B cell (primary cell): ENCODE data around the gene WDR7. TPM values are rescaled to one million over a fixed set of nuclear protein-coding genes. Genes with fewer than 3 reads are reported as not detected.

Experiments
- ATAC-seq: fragments of 200-7000 bp; cut with Tn5 transposase; one replicate; pipeline ENCODE4 v1.10.0; 2021; ENCODE audit warnings: low read depth, mild to moderate bottlenecking, moderate number of reproducible peaks, moderate library complexity
- CTCF ChIA-PET: fragments of 350-600 bp; sonication (Branson Sonifier 250); formaldehyde crosslinking; loops from one replicate; lab custom pipeline; 2021; ENCODE audit warnings: antibody characterized with exemption, inconsistent platforms; lab: Charles Lee
- POLR2A ChIA-PET: fragments of 350-600 bp; sonication (Branson Sonifier 250); formaldehyde crosslinking; loops from one replicate; lab custom pipeline; 2021; ENCODE audit warnings: antibody characterized with exemption; lab: Charles Lee
- DNase-seq: peaks from one replicate; pipeline ENCODE4 v3.0.0; 2013
- H2AFZ ChIP-seq: 2 replicates; pipeline ENCODE4 v1.6.1; 2012; ENCODE audit warnings: mild to moderate bottlenecking, low read depth, low read length; ENCODE audit not compliant: insufficient read depth, poor library complexity, severe bottlenecking
- H3K27ac ChIP-seq, 2 donors: 1 replicate in 1 of 2; 2 replicates in 1 of 2; pipeline ENCODE4 v1.5.1; 2012 to 2013; ENCODE audit warnings: low read length in 2 of 2, mild to moderate bottlenecking in 2 of 2, moderate library complexity in 1 of 2
- H3K27me3 ChIP-seq, 4 experiments: fragments of 200-600 bp in 1 of 4; sonication (generic) in 1 of 4; replicated peaks in 1 of 4; 1 replicate in 2 of 4; 2 replicates in 2 of 4; pipeline versions ENCODE4 v1.6.1 to v1.7.0; 2013 to 2016; ENCODE audit warnings: low read length in 3 of 4, mild to moderate bottlenecking in 2 of 4, mixed read lengths in 1 of 4, moderate library complexity in 1 of 4; ENCODE audit not compliant: insufficient read depth in 4 of 4, control insufficient read depth in 3 of 4; ENCODE audit errors: control extremely low read depth in 1 of 4
- H3K36me3 ChIP-seq, 2 experiments: replicated peaks in 1 of 2; 1 replicate in 1 of 2; 2 replicates in 1 of 2; pipeline versions ENCODE4 v1.6.1 to v1.7.1; 2013; ENCODE audit warnings: low read length in 1 of 2; ENCODE audit not compliant: insufficient read depth in 2 of 2, control insufficient read depth in 1 of 2; ENCODE audit errors: control extremely low read depth in 1 of 2, extremely low read depth in 1 of 2
- H3K4me1 ChIP-seq, 2 donors: fragments of 200-600 bp in 1 of 2; sonication (generic) in 1 of 2; 1 replicate in 1 of 2; 2 replicates in 1 of 2; pipeline versions ENCODE4 v1.5.1 to v1.6.1; 2013 to 2017; ENCODE audit warnings: low read length in 2 of 2; ENCODE audit not compliant: control insufficient read depth in 2 of 2, insufficient read depth in 2 of 2
- H3K4me2 ChIP-seq: replicated peaks from 2 replicates; pipeline ENCODE3; 2012; ENCODE audit warnings: mild to moderate bottlenecking, low read depth, low read length; ENCODE audit not compliant: poor library complexity, severe bottlenecking
- H3K4me3 ChIP-seq, 5 experiments: fragments of 200-600 bp in 1 of 5; sonication (generic) in 1 of 5; 1 replicate in 3 of 5; 2 replicates in 2 of 5; pipeline versions ENCODE4 v1.5.1 to v1.7.0; 2011 to 2016; ENCODE audit warnings: low read length in 4 of 5, mild to moderate bottlenecking in 4 of 5, low read depth in 2 of 5, control low read depth in 1 of 5, moderate library complexity in 1 of 5; ENCODE audit not compliant: insufficient read depth in 1 of 5; ENCODE audit errors: control extremely low read depth in 1 of 5, extremely low read depth in 1 of 5
- H3K79me2 ChIP-seq: fragments of 200-600 bp; sonication (generic); one replicate; pipeline ENCODE4 v1.6.0; 2016; ENCODE audit warnings: low read length; ENCODE audit not compliant: control insufficient read depth, insufficient read depth
- H3K9ac ChIP-seq: fragments of 200-600 bp; sonication (generic); 2 replicates; pipeline ENCODE4 v1.6.1; 2017; ENCODE audit warnings: mild to moderate bottlenecking, low read length, moderate library complexity
- H3K9me3 ChIP-seq, 3 donors: one replicate each; pipeline versions ENCODE4 v1.6.1 to v1.7.1; 2013; ENCODE audit warnings: low read length in 2 of 3; ENCODE audit not compliant: control insufficient read depth in 2 of 3, insufficient read depth in 1 of 3; ENCODE audit errors: control extremely low read depth in 1 of 3
- H4K20me1 ChIP-seq: 2 replicates; pipeline ENCODE4 v1.6.0; 2012; ENCODE audit warnings: mild to moderate bottlenecking, low read length; ENCODE audit not compliant: insufficient read depth, control insufficient read depth, poor library complexity, severe bottlenecking
- H3K27ac Mint-ChIP-seq: one replicate; pipeline ENCODE4 v1.8.0; 2021; ENCODE audit warnings: mixed read lengths
- H3K27me3 Mint-ChIP-seq: one replicate; pipeline ENCODE4 v1.8.0; 2021; ENCODE audit warnings: mixed read lengths
- H3K4me1 Mint-ChIP-seq: one replicate; pipeline ENCODE4 v1.8.0; 2021; ENCODE audit warnings: mixed read lengths
- H3K4me3 Mint-ChIP-seq: one replicate; pipeline ENCODE4 v1.8.0; 2021; ENCODE audit warnings: mixed read lengths
- H3K9me3 Mint-ChIP-seq: one replicate; pipeline ENCODE4 v1.8.0; 2022; ENCODE audit warnings: mixed read lengths; ENCODE audit not compliant: insufficient read depth
- CTCF ChIP-seq: fragments of 200-600 bp; IDR thresholded peaks from one replicate; pipeline ENCODE4 v1.8.0; 2022; ENCODE audit warnings: antibody characterized with exemption, mild to moderate bottlenecking
- EZH2 ChIP-seq: IDR thresholded peaks from 2 replicates; pipeline ENCODE4 v1.6.1; 2012; ENCODE audit warnings: borderline replicate concordance, low read depth, mild to moderate bottlenecking, moderate library complexity, low read length; ENCODE audit not compliant: insufficient read depth, poor library complexity, severe bottlenecking
- WGBS: methylation state at CpG from one replicate; pipeline ENCODE4 v1.1.5; 2013; ENCODE audit warnings: missing lambda C conversion rate; ENCODE audit not compliant: insufficient coverage; 5-methylcytosine and 5-hydroxymethylcytosine counted together
- intact Hi-C: fragments of 100-400 bp; cut with micrococcal nuclease; formaldehyde crosslinking; loops from one replicate; pipeline ENCODE4 v1.10.0; 2022
- polyA plus RNA-seq: library from polyadenylated mRNA; depleted of rRNA; stranded (reverse); fragments of >200 nt; gene quantifications from 2 replicates; pipeline ENCODE4 v1.2.3, GENCODE V29; 2012
- total RNA-seq, 2 donors: library from RNA; stranded (reverse); fragments of 120-200 nt in 1 of 2; gene quantifications; 1 replicate in 1 of 2; 2 replicates in 1 of 2; pipeline versions ENCODE4 v1.2.3 to v1.2.4, GENCODE V29; 2013 to 2022

Gene WDR7
- total and polyA plus RNA-seq, 2 donors (not counting 1 experiment from before 2014, with no cell fraction given): 5.5 to 45.0 TPM

DNA sequence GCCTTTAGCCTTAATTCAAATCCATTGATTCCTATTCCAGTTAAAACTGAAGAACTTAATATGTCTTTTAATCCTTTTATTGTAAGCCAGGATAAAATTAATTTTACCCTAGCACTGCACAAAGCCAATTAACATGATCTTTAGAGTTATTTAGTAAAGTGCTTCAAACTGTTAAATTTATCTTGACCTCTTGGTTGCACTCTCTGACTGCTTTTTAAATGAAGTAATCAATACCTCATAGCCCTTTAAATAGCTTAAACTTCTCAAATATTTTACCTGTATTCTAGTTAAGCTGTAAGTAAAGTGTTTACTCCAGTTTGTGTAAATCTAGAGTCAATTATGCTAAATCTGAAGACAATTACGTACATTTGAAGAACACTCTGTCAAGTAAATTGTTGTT, 221.0 kb downstream of the WDR7 start:
- Histone ChIP-seq H3K9ac (no peak overlapping the region), H3K36me3 (no peaks in the 10 kb centered on the region), H3K4me1 (no peaks in the 10 kb centered on the region), H4K20me1 (no peaks in the 10 kb centered on the region), H3K79me2 (no peaks in the 10 kb centered on the region), H3K4me3 (no peak overlapping the region), H3K27me3 (no peaks in the 10 kb centered on the region), H3K9me3 (no peaks in the 10 kb centered on the region), H3K4me2 (no peak overlapping the region), H2AFZ (no peak overlapping the region), H3K27ac (no peak overlapping the region)
- WGBS: no CpG with 5 or more reads among the region's 1 CpG
- intact Hi-C loops: no loop called here
- CTCF ChIA-PET: no interaction called here
- TF ChIP-seq CTCF (no peak), EZH2 (no peak)
- DNase-seq: no peak
- no peak for ATAC-seq
- H3K4me1 Mint-ChIP-seq: no peaks in the 10 kb centered on the region
- POLR2A ChIA-PET: no interaction called here
- H3K9me3 Mint-ChIP-seq: no peaks in the 10 kb centered on the region
- H3K4me3 Mint-ChIP-seq: no peak overlapping the region
- no peaks in the 10 kb centered on the region for H3K27me3 Mint-ChIP-seq
- H3K27ac Mint-ChIP-seq: no peak overlapping the region

DNA sequence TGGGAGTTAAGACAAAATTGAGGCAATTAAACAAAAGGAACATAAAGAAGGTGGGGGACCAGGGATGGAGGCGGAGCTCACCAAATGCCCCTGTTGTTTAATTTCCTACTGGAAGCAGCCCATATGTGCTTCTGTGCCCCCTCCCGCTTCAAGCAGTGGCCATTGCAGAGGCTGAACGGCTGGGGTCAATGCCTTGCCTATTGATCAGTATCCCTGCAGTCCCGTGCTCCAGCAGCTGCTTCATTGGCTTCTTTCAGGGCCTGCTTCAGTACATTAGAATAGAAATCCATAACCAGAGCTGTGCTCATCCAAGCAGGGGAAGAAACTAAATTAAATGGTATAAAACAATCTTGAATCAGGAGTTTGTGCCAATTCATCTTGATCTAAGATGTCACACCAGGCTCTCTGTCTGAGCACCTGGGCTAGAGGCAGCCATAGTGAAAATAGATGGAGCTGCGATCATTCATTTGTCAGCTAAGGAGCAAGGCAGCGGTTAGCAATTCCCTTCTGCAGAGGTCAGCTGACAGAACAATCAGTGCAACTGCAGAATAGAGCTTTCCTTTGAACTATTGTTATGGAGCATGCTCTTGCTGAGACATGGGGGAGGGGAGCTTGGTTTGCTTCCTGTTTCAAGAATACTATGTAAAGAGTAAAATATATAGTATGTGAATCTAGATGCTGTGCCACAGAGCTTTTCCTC, 222.4 kb downstream of the WDR7 start:
- POLR2A ChIA-PET: no interaction called here
- Histone ChIP-seq H3K9me3 (no peaks in the 10 kb centered on the region), H2AFZ (no peak overlapping the region), H3K4me1 (no peaks in the 10 kb centered on the region), H3K27me3 (no peaks in the 10 kb centered on the region), H3K36me3 (no peaks in the 10 kb centered on the region), H3K79me2 (no peaks in the 10 kb centered on the region), H3K4me3 (no peak overlapping the region), H4K20me1 (no peaks in the 10 kb centered on the region), H3K4me2 (no peak overlapping the region), H3K9ac (no peak overlapping the region), H3K27ac (no peak overlapping the region)
- WGBS: 91% methylated on average over 6 of the region's 6 CpGs
- H3K27ac Mint-ChIP-seq: no peak overlapping the region
- no peaks in the 10 kb centered on the region for H3K27me3 Mint-ChIP-seq
- no peaks in the 10 kb centered on the region for H3K9me3 Mint-ChIP-seq
- CTCF ChIA-PET: interaction anchor here (0.8 kb wide), 1 partner anchor 688 kb away, joined by 3 read pairs; no protein-coding TSS in a partner anchor
- H3K4me1 Mint-ChIP-seq: no peaks in the 10 kb centered on the region
- H3K4me3 Mint-ChIP-seq: no peak overlapping the region
- DNase-seq: no peak
- TF ChIP-seq CTCF (no peak), EZH2 (no peak)
- ATAC-seq: no peak
- intact Hi-C loops: no loop called here
